Astrocyte (in vitro differentiated cells and primary cell): ENCODE data around the gene AKNAD1. TPM values are rescaled to one million over a fixed set of nuclear protein-coding genes. Genes with fewer than 3 reads are reported as not detected.

Experiments used
- DNase-seq: peaks from one replicate; pipeline ENCODE4 v3.0.0-alpha.2; 2010; ENCODE audit warnings: low read depth
- FAIRE-seq: peaks from 2 replicates; lab custom pipeline; 2011; peaks lifted over from hg19 to GRCh38; lab: Jason Lieb, UNC
- H2AFZ ChIP-seq: 2 replicates; pipeline ENCODE4 v1.6.0; 2012; ENCODE audit warnings: low read depth, low read length, inconsistent platforms
- H3K27ac ChIP-seq: 2 replicates; pipeline ENCODE4 v1.5.1; 2011; ENCODE audit warnings: low read depth, low read length, inconsistent platforms
- H3K27me3 ChIP-seq: 2 replicates; pipeline ENCODE4 v1.6.0; 2011; ENCODE audit warnings: low read length, inconsistent platforms; ENCODE audit not compliant: insufficient read depth
- H3K36me3 ChIP-seq: 2 replicates; pipeline ENCODE4 v1.5.1; 2011; ENCODE audit warnings: low read length, inconsistent platforms; ENCODE audit not compliant: insufficient read depth
- H3K4me1 ChIP-seq: 2 replicates; pipeline ENCODE4 v1.5.1; 2011; ENCODE audit warnings: low read length, inconsistent platforms; ENCODE audit not compliant: insufficient read depth
- H3K4me2 ChIP-seq: 2 replicates; pipeline ENCODE4 v1.6.0; 2012; ENCODE audit warnings: low read length, inconsistent platforms
- H3K4me3 ChIP-seq: 2 replicates; pipeline ENCODE4 v1.5.1; 2011; ENCODE audit warnings: low read depth, mild to moderate bottlenecking, low read length, inconsistent platforms; ENCODE audit not compliant: insufficient read depth
- H3K79me2 ChIP-seq: 2 replicates; pipeline ENCODE4 v1.6.0; 2012; ENCODE audit warnings: mild to moderate bottlenecking, low read length, inconsistent platforms; ENCODE audit not compliant: insufficient read depth
- H3K9ac ChIP-seq: 2 replicates; pipeline ENCODE4 v1.6.0; 2012; ENCODE audit warnings: mild to moderate bottlenecking, low read length, inconsistent platforms
- H3K9me3 ChIP-seq: 2 replicates; pipeline ENCODE4 v1.5.1; 2012; ENCODE audit warnings: low read depth, mild to moderate bottlenecking, low read length, inconsistent platforms; ENCODE audit not compliant: insufficient read depth
- H4K20me1 ChIP-seq: 2 replicates; pipeline ENCODE4 v1.6.0; 2012; ENCODE audit warnings: low read length, inconsistent platforms; ENCODE audit not compliant: insufficient read depth
- H3K27ac Mint-ChIP-seq: one replicate; pipeline ENCODE4 v1.8.0; 2021; ENCODE audit warnings: mild to moderate bottlenecking, mixed read lengths; ENCODE audit not compliant: unreplicated experiment
- H3K27me3 Mint-ChIP-seq: one replicate; pipeline ENCODE4 v1.8.0; 2021; ENCODE audit warnings: low read depth, mixed read lengths; ENCODE audit not compliant: unreplicated experiment
- H3K36me3 Mint-ChIP-seq: one replicate; pipeline ENCODE4 v1.8.0; 2021; ENCODE audit warnings: low read depth, mixed read lengths; ENCODE audit not compliant: unreplicated experiment
- H3K4me1 Mint-ChIP-seq: one replicate; pipeline ENCODE4 v1.8.0; 2021; ENCODE audit warnings: low read depth, mixed read lengths; ENCODE audit not compliant: unreplicated experiment
- H3K4me3 Mint-ChIP-seq: one replicate; pipeline ENCODE4 v1.8.0; 2021; ENCODE audit warnings: mild to moderate bottlenecking, moderate library complexity, mixed read lengths; ENCODE audit not compliant: unreplicated experiment
- H3K9me3 Mint-ChIP-seq: one replicate; pipeline ENCODE4 v1.8.0; 2021; ENCODE audit warnings: mild to moderate bottlenecking, mixed read lengths; ENCODE audit not compliant: unreplicated experiment
- EZH2 ChIP-seq: IDR thresholded peaks from 2 replicates; pipeline ENCODE4 v1.6.1; 2012; ENCODE audit warnings: mild to moderate bottlenecking, low read length, inconsistent platforms; ENCODE audit not compliant: insufficient read depth
- total RNA-seq: library from RNA; stranded (reverse); gene quantifications from 2 replicates; pipeline ENCODE4 v1.2.1, GENCODE V29; 2021
- TF ChIP-seq, protein P1 (sequence below): IDR thresholded peaks from 2 replicates; pipeline ENCODE4 v1.5.1; 2011; ENCODE audit warnings: low read depth, mild to moderate bottlenecking, inconsistent platforms, low read length, moderate library complexity; ENCODE audit not compliant: insufficient read depth

Gene AKNAD1
- total RNA-seq, 1 donor from 2014 or later: not detected

- H3K27ac Mint-ChIP-seq: no peak overlapping the region
- FAIRE-seq (peak; percentile 17), DNase-seq (no peak)
- H3K36me3 Mint-ChIP-seq: no peaks in the 10 kb centered on the region
- Histone ChIP-seq H3K4me1 (peaks cover 6% of the 10 kb centered on the region), H3K27me3 (no peaks in the 10 kb centered on the region), H3K4me3 (no peak overlapping the region), H3K9me3 (no peaks in the 10 kb centered on the region), H4K20me1 (peaks cover 3% of the 10 kb centered on the region), H3K4me2 (no peak overlapping the region), H3K36me3 (no peaks in the 10 kb centered on the region), H2AFZ (no peak overlapping the region), H3K27ac (no peak overlapping the region), H3K9ac (no peak overlapping the region), H3K79me2 (peaks cover 53% of the 10 kb centered on the region)
- no peaks in the 10 kb centered on the region for H3K9me3 Mint-ChIP-seq
- H3K27me3 Mint-ChIP-seq: no peaks in the 10 kb centered on the region
- no peaks in the 10 kb centered on the region for H3K4me1 Mint-ChIP-seq
- no peak overlapping the region for H3K4me3 Mint-ChIP-seq
- TF ChIP-seq, protein P1, sequence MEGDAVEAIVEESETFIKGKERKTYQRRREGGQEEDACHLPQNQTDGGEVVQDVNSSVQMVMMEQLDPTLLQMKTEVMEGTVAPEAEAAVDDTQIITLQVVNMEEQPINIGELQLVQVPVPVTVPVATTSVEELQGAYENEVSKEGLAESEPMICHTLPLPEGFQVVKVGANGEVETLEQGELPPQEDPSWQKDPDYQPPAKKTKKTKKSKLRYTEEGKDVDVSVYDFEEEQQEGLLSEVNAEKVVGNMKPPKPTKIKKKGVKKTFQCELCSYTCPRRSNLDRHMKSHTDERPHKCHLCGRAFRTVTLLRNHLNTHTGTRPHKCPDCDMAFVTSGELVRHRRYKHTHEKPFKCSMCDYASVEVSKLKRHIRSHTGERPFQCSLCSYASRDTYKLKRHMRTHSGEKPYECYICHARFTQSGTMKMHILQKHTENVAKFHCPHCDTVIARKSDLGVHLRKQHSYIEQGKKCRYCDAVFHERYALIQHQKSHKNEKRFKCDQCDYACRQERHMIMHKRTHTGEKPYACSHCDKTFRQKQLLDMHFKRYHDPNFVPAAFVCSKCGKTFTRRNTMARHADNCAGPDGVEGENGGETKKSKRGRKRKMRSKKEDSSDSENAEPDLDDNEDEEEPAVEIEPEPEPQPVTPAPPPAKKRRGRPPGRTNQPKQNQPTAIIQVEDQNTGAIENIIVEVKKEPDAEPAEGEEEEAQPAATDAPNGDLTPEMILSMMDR: no peak
- TF ChIP-seq EZH2: no peak
Measured at GRCh38 chr1:108880850-108881249, 24.0 kb upstream of the AKNAD1 start.

- Histone ChIP-seq H4K20me1 (peaks cover 3% of the 10 kb centered on the region), H3K4me3 (no peak overlapping the region), H3K27ac (no peak overlapping the region), H3K4me2 (peak overlapping the region; percentile 58), H3K79me2 (peaks cover 53% of the 10 kb centered on the region), H3K27me3 (no peaks in the 10 kb centered on the region), H3K36me3 (no peaks in the 10 kb centered on the region), H2AFZ (no peak overlapping the region), H3K9ac (no peak overlapping the region), H3K9me3 (no peaks in the 10 kb centered on the region), H3K4me1 (peaks cover 6% of the 10 kb centered on the region)
- no peaks in the 10 kb centered on the region for H3K4me1 Mint-ChIP-seq
- H3K27ac Mint-ChIP-seq: no peak overlapping the region
- no peak overlapping the region for H3K4me3 Mint-ChIP-seq
- FAIRE-seq (no peak), DNase-seq (no peak)
- peaks cover 2% of the 10 kb centered on the region for H3K27me3 Mint-ChIP-seq
- no peak for TF ChIP-seq EZH2
- TF ChIP-seq, protein P1: no peak
- no peaks in the 10 kb centered on the region for H3K9me3 Mint-ChIP-seq
- no peaks in the 10 kb centered on the region for H3K36me3 Mint-ChIP-seq
Measured at GRCh38 chr1:108878678-108879077, 21.8 kb upstream of the AKNAD1 start.

- DNase-seq (no peak), FAIRE-seq (no peak)
- H3K27ac ChIP-seq: no peak overlapping the region
- peak overlapping the region; percentile 97 for H3K4me2 ChIP-seq
- Mint-ChIP-seq H3K9me3 (no peaks in the 10 kb centered on the region), H3K27me3 (peaks cover 2% of the 10 kb centered on the region), H3K4me1 (no peaks in the 10 kb centered on the region), H3K36me3 (no peaks in the 10 kb centered on the region), H3K27ac (no peak overlapping the region), H3K4me3 (peak overlapping the region; percentile 99)
- H2AFZ ChIP-seq: peak overlapping the region; percentile 87
- TF ChIP-seq, protein P1: no peak
- no peak for TF ChIP-seq EZH2
- no peaks in the 10 kb centered on the region for H3K9me3 ChIP-seq
- H3K4me3 ChIP-seq: peak overlapping the region; percentile 85
- no peaks in the 10 kb centered on the region for H3K27me3 ChIP-seq
- no peaks in the 10 kb centered on the region for H3K36me3 ChIP-seq
- peak overlapping the region; percentile 90 for H3K9ac ChIP-seq
- peaks cover 3% of the 10 kb centered on the region for H4K20me1 ChIP-seq
- peaks cover 53% of the 10 kb centered on the region for H3K79me2 ChIP-seq
- peaks cover 6% of the 10 kb centered on the region for H3K4me1 ChIP-seq
Measured at GRCh38 chr1:108878160-108878469, 21.2 kb upstream of the AKNAD1 start.
